Ectodermal cell (in vitro differentiated cells): Measurements from ENCODE around the gene FAAH.

Experiments used
- H3K27ac ChIP-seq: 2 replicates; pipeline ENCODE4 v1.7.0; 2013; ENCODE audit warnings: mild to moderate bottlenecking, low read depth, low read length; ENCODE audit not compliant: insufficient read depth, poor library complexity, severe bottlenecking
- H3K27me3 ChIP-seq: 2 replicates; pipeline ENCODE4 v1.7.0; 2013; ENCODE audit warnings: mild to moderate bottlenecking, low read length; ENCODE audit not compliant: insufficient read depth, control insufficient read depth, poor library complexity, severe bottlenecking
- H3K36me3 ChIP-seq: one replicate; pipeline ENCODE4 v1.7.0; 2013; ENCODE audit warnings: low read length; ENCODE audit not compliant: control insufficient read depth, insufficient read depth
- H3K4me1 ChIP-seq: one replicate; pipeline ENCODE4 v1.7.0; 2013; ENCODE audit warnings: low read length; ENCODE audit not compliant: control insufficient read depth, insufficient read depth
- H3K4me3 ChIP-seq: 2 replicates; pipeline ENCODE4 v1.7.0; 2013; ENCODE audit warnings: low read depth, low read length, control low read depth; ENCODE audit not compliant: insufficient read depth
- H3K9me3 ChIP-seq: 2 replicates; pipeline ENCODE4 v1.7.0; 2013; ENCODE audit warnings: mild to moderate bottlenecking, low read length, moderate library complexity; ENCODE audit not compliant: control insufficient read depth
- WGBS, 2 experiments: methylation state at CpG; one replicate each; pipeline ENCODE4 v1.1.7; 2013; ENCODE audit warnings: missing lambda C conversion rate in 2 of 2; 5-methylcytosine and 5-hydroxymethylcytosine counted together

FAAH gene

GRCh38 chr1:46420533-46420915 is 26.4 kb downstream of the FAAH start:
- Histone ChIP-seq H3K27ac (no peak overlapping the region), H3K4me3 (no peak overlapping the region), H3K4me1 (no peaks in the 10 kb centered on the region), H3K36me3 (no peaks in the 10 kb centered on the region), H3K9me3 (no peaks in the 10 kb centered on the region), H3K27me3 (no peaks in the 10 kb centered on the region)
- WGBS, 2 experiments = 88 to 94% methylated on average over 4 of the region's 4 CpGs

GRCh38 chr1:46421739-46422138 is 27.6 kb downstream of the FAAH start:
- no peaks in the 10 kb centered on the region for H3K9me3 ChIP-seq
- no peaks in the 10 kb centered on the region for H3K36me3 ChIP-seq
- H3K4me3 ChIP-seq = no peak overlapping the region
- WGBS, 2 experiments = 79 to 85% methylated on average over 5 of the region's 5 CpGs
- H3K4me1 ChIP-seq = no peaks in the 10 kb centered on the region
- H3K27ac ChIP-seq = no peak overlapping the region
- no peaks in the 10 kb centered on the region for H3K27me3 ChIP-seq

GRCh38 chr1:46422261-46422871 is 28.2 kb downstream of the FAAH start:
- no peaks in the 10 kb centered on the region for H3K27me3 ChIP-seq
- no peaks in the 10 kb centered on the region for H3K9me3 ChIP-seq
- no peaks in the 10 kb centered on the region for H3K4me1 ChIP-seq
- no peaks in the 10 kb centered on the region for H3K36me3 ChIP-seq
- H3K27ac ChIP-seq = no peak overlapping the region
- 92% methylated on average over 9 of the region's 9 CpGs for WGBS, 2 experiments
- no peak overlapping the region for H3K4me3 ChIP-seq

GRCh38 chr1:46423574-46424240 is 29.6 kb downstream of the FAAH start:
- Histone ChIP-seq H3K4me3 (no peak overlapping the region), H3K4me1 (no peaks in the 10 kb centered on the region), H3K27me3 (no peaks in the 10 kb centered on the region), H3K27ac (no peak overlapping the region), H3K36me3 (no peaks in the 10 kb centered on the region), H3K9me3 (no peaks in the 10 kb centered on the region)
- WGBS, 2 experiments = 89 to 93% methylated on average over 16 of the region's 16 CpGs

- Histone ChIP-seq H3K27me3 (no peaks in the 10 kb centered on the region), H3K4me1 (no peaks in the 10 kb centered on the region), H3K36me3 (no peaks in the 10 kb centered on the region), H3K9me3 (no peaks in the 10 kb centered on the region), H3K27ac (no peak overlapping the region), H3K4me3 (no peak overlapping the region)
- WGBS, 2 experiments = 92 to 94% methylated on average over 4 of the region's 4 CpGs
Measured at GRCh38 chr1:46424730-46425129, 30.6 kb downstream of the FAAH start.

GRCh38 chr1:46425726-46426125 is 31.6 kb downstream of the FAAH start:
- WGBS, 2 experiments = 93% methylated on average over 4 of the region's 4 CpGs
- H3K36me3 ChIP-seq = no peaks in the 10 kb centered on the region

GRCh38 chr1:46427541-46427940 is 33.4 kb downstream of the FAAH start:
- 88 to 95% methylated on average over 1 to 2 of the region's 2 CpGs for WGBS, 2 experiments

More at GRCh38 chr1:46425726-46426125, 31.6 kb downstream of the FAAH start:
- H3K27ac ChIP-seq = no peak overlapping the region
- no peak overlapping the region for H3K4me3 ChIP-seq
- H3K9me3 ChIP-seq = no peaks in the 10 kb centered on the region
- no peaks in the 10 kb centered on the region for H3K4me1 ChIP-seq
- no peaks in the 10 kb centered on the region for H3K27me3 ChIP-seq

GRCh38 chr1:46429436-46429835 is 35.3 kb downstream of the FAAH start:
- no peaks in the 10 kb centered on the region for H3K27me3 ChIP-seq
- peaks cover 4% of the 10 kb centered on the region for H3K4me1 ChIP-seq
- H3K36me3 ChIP-seq = no peaks in the 10 kb centered on the region
- 87 to 100% methylated on average over 1 of the region's 1 CpG for WGBS, 2 experiments
- no peak overlapping the region for H3K4me3 ChIP-seq
- H3K27ac ChIP-seq = no peak overlapping the region
- no peaks in the 10 kb centered on the region for H3K9me3 ChIP-seq

More at GRCh38 chr1:46427541-46427940, 33.4 kb downstream of the FAAH start:
- H3K27ac ChIP-seq = no peak overlapping the region
- H3K27me3 ChIP-seq = no peaks in the 10 kb centered on the region
- H3K4me3 ChIP-seq = no peak overlapping the region
- H3K36me3 ChIP-seq = no peaks in the 10 kb centered on the region
- no peaks in the 10 kb centered on the region for H3K4me1 ChIP-seq
- H3K9me3 ChIP-seq = no peaks in the 10 kb centered on the region

GRCh38 chr1:46431695-46432094 is 37.6 kb downstream of the FAAH start:
- Histone ChIP-seq H3K27me3 (no peaks in the 10 kb centered on the region), H3K27ac (no peak overlapping the region), H3K36me3 (no peaks in the 10 kb centered on the region), H3K4me3 (no peak overlapping the region), H3K4me1 (peaks cover 4% of the 10 kb centered on the region), H3K9me3 (no peaks in the 10 kb centered on the region)
- WGBS, 2 experiments = 85 to 86% methylated on average over 6 of the region's 6 CpGs

GRCh38 chr1:46432781-46433327 is 38.7 kb downstream of the FAAH start:
- no peaks in the 10 kb centered on the region for H3K9me3 ChIP-seq
- H3K4me1 ChIP-seq = peaks cover 4% of the 10 kb centered on the region
- H3K36me3 ChIP-seq = no peaks in the 10 kb centered on the region
- 58 to 60% methylated on average over 10 of the region's 10 CpGs for WGBS, 2 experiments
- no peak overlapping the region for H3K4me3 ChIP-seq
- no peaks in the 10 kb centered on the region for H3K27me3 ChIP-seq
- H3K27ac ChIP-seq = no peak overlapping the region
